Measurements from ENCODE around the gene AP5S1.

GRCh38 chr20:3846378-3846739 lies 26.0 kb downstream of the AP5S1 start:
- no peak for TF ChIP-seq POLR2A (IDR thresholded peaks at IDR 0.05; ENCODE audit: low read depth, low read length)
- TF ChIP-seq TAF1 (IDR thresholded peaks at IDR 0.05; ENCODE audit: borderline replicate concordance, low read depth, low read length): no peak
